ENCODE data around the gene ZNF354C.

The ZNF354C gene

DNA sequence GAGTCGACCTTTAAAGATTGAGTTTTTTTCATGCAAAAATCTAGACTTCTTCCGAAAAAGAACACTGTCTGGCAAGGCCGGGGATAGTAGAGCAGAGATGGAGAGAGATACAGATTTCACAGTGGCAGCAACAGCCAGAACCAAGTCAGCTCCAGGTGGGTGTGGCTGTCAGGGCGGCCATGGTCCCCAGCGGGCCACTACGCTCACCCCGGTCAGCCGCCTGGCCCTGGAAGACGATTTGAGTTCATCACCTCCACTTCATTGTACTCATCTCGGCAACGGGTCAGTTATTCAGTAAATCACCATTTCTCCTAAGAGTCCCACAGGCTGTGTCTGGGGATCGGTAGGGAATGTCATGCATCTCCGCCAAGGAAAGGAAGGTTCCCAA, 53.0 kb downstream of the ZNF354C start:
- in situ Hi-C loops (cut with MboI; ENCODE audit: low sequenced_read_pairs), result no loop called here

GRCh38 chr5:179113945-179114641, 53.9 kb downstream of the ZNF354C start:
- in situ Hi-C loops (cut with MboI; ENCODE audit: low sequenced_read_pairs), result no loop called here

DNA sequence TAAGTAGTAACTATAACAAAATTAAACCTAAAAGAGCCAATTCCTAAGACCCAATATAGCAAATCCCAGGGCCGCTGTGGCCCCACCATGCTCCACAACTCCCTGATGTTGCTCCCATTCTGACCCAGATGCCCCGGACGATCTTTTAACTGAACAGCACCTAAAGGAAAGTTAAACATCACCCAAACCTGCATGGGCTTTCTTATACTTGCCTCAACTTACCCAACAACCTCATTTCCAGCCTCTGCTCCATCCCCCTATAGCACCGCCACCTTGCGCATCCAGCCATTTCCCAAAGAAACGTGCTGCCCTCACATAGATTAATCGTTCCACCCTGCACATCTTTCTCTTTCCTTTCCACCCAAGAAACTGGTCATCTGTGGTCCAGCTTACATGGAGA, 54.6 kb downstream of the ZNF354C start:
- in situ Hi-C loops (cut with MboI; ENCODE audit: low sequenced_read_pairs), result no loop called here

GRCh38 chr5:179115307-179115706, 55.1 kb downstream of the ZNF354C start:
- in situ Hi-C loops (cut with MboI; ENCODE audit: low sequenced_read_pairs), result no loop called here

GRCh38 chr5:179115845-179116524, 55.8 kb downstream of the ZNF354C start:
- in situ Hi-C loops (cut with MboI; ENCODE audit: low sequenced_read_pairs), result no loop called here

DNA sequence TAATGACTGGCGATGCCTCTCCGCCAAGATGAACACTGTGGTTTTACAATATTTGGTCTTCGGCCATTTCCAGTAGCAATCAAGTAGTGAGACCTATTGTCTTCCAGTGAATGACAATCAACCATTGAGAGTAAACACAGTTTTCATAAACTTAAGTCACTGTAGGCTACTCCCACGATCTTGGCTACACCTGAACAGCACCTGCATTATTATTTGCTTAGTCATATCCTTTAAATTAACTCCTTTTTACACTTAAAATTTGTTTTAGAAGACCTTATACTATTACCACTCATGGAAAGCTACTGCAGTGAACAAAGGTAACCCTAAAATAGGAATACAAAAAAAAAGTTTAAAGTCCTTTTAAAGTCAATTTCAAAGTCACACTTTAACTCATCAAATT, 58.2 kb downstream of the ZNF354C start:
- in situ Hi-C loops (cut with MboI; ENCODE audit: low sequenced_read_pairs), result no loop called here

DNA sequence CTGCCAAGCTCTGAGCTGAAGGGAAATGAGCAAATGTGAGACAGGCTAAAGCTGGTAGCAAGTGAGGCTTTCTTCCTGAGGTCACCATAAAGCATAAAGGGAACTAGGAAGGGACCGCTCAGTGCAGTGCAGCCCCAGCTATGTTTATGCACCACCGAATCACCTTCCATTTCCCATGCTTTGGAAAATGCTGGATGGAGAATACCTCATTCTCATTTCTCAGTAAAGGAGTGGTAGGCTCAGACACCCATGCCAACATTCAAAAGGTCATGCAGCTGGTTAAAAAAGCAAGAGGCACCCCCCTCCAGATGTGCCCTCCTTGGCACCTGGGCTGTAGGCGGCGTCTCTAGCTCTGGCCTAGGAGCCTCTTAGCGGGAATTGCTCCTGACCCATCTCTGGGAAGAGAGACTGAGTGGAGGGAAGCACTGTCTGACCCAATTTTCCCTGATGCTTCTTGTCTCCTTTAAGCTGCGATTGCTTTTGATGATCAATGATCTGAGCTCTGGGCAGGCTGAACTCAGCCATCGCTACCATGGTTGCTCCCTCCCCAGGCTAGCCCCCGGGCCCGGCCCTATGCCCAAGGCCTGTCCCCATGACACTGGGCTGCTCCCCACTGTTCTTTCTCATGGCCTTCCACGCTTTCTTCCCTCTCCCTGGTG, 58.7 kb downstream of the ZNF354C start:
- in situ Hi-C loops (cut with MboI; ENCODE audit: low sequenced_read_pairs), result no loop called here

GRCh38 chr5:179119415-179120170, 59.4 kb downstream of the ZNF354C start:
- in situ Hi-C loops (cut with MboI; ENCODE audit: low sequenced_read_pairs), result no loop called here

- in situ Hi-C loops (cut with MboI; ENCODE audit: low sequenced_read_pairs), result no loop called here
These were observed 60.3 kb downstream of the ZNF354C start for GRCh38 chr5:179120421-179120861.

DNA sequence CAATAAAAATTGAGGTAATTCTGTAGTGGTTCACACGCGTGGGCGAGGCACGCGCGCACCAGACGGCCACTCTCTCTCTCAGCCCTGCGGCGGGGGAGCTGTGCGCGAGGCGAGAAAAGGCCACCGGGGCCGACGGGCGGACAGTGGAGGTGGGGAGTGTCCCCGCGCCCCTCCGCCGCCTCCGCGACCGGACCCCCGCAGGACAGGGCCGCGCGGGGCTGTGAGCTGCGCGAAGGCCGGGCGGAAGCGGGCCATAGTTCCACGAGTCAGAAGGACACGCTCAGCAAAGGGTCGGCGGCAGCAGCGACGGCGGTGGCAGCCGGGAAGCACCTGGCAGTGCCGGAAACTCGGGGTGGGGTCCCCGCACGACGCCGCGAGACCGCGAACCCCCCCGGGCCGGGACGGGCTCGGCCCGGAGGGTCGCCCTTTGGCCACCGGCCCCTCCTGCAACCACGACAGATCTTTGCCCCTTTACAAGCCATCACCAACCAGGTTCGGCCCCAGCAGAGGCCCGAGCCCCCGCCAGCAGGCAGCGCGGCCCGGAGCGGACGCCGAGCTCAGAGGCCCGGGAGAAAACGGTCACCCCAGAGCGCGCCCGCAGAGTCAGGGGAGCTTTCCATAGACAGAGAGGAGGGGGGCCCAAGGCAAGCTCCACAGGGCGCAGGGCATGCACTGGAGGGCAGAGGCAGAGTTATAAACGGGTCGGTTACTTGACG, 60.9 kb downstream of the ZNF354C start:
- in situ Hi-C loops (cut with MboI; ENCODE audit: low sequenced_read_pairs), result no loop called here

- in situ Hi-C loops (cut with MboI; ENCODE audit: low sequenced_read_pairs), result no loop called here
These were observed 61.5 kb downstream of the ZNF354C start for GRCh38 chr5:179121667-179122111.

GRCh38 chr5:179122411-179123108, 62.4 kb downstream of the ZNF354C start:
- in situ Hi-C loops (cut with MboI; ENCODE audit: low sequenced_read_pairs), result no loop called here

DNA sequence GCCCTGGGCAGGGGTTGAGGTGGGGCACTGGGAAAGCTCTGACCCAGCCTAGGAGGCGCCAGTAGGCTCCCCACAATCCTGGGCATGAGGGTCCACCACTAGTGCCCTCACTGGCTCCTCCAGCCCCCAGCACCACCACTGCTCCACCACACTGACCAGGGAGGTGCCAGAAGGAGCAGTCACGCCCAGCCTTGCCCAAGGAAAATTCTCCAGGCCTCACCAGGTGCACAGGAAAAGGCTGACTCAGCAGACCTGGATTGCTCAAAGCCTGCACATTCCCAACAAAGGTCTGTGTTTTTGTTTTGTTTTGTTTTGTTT, 62.9 kb downstream of the ZNF354C start:
- in situ Hi-C loops (cut with MboI; ENCODE audit: low sequenced_read_pairs), result no loop called here

- in situ Hi-C loops (cut with MboI; ENCODE audit: low sequenced_read_pairs), result no loop called here
These were observed 63.5 kb downstream of the ZNF354C start for GRCh38 chr5:179123491-179124272.

DNA sequence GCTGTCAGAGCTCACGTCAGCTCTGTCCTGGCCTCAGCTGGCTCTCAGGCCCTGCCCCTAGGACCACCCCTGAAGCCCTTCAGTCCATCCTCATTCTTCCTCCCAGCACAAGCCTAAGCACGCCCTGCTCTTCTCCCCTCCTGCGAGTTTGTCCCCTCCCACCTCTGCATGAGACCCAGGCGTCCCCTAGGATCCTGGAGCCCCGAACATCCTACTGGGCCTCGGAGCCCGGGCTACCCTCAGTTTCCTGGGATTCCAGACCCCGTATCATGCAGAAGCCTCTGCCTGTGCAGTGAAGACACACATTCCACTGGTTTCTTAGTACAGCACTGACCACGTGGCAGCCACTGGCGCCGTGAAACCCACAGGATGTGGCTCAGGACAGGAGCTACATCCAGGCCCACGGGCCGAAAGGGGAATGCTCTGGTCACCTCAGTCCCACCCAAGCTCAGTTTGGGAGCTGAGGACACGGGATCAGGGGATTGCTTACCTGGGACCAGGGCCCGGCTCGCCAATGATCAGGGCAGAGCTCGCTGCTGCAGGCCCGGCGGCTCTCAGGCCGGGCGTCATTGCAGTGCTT, 64.2 kb downstream of the ZNF354C start:
- in situ Hi-C loops (cut with MboI; ENCODE audit: low sequenced_read_pairs), result no loop called here

- in situ Hi-C loops (cut with MboI; ENCODE audit: low sequenced_read_pairs), result no loop called here
These were observed 64.9 kb downstream of the ZNF354C start for GRCh38 chr5:179124853-179125788.

DNA sequence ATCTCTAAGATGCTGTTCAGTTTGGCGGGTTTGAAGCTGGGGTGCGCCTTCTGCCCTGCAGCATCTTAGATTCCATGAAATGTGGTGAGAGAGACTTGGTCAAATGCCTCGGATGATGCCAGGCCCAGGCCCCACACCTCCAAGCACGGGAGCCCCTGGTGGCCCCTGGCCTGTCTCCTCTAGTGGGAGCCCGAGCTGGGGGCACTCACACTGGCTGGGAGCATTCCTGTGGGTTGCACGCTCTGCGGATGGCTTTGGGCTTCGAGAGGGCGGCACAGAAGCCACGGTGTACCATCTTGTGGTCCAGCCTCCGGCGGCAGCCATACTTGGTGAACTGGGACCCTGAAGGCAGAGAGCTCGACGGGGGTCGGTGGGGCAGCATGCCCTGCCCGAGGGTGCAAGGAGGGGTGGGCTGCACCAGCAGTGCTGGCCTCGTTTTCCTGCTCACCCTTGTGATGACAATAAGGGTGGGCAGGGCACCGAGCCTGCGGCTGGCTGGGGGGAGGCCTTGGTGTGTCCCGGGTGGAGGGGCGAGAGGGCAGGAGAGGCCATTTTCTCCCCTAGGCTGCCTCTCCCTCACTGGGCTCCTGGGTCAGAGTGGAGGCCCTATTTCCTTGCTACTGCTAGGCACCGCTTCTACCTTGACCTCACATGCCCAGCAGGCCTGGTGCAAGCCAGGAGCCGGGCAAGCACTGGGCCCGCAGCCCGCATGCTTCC, 65.8 kb downstream of the ZNF354C start:
- in situ Hi-C loops (cut with MboI; ENCODE audit: low sequenced_read_pairs), result no loop called here
